GM21786 (cell line): Measurements from ENCODE around the gene CLEC11A.

Source experiments
- ATAC-seq: cut with Tn5 transposase; IDR thresholded peaks from one replicate; pipeline ENCODE4 v1.9.1; 2021; ENCODE audit not compliant: unreplicated experiment

Gene CLEC11A

GRCh38 chr19:50703915-50704796, 19.0 kb upstream of the CLEC11A start:
- ATAC-seq = no peak

- ATAC-seq = no peak
These were observed 17.6 kb upstream of the CLEC11A start for GRCh38 chr19:50705422-50706019.

- ATAC-seq = no peak
These were observed 16.8 kb upstream of the CLEC11A start for GRCh38 chr19:50706387-50706786.

GRCh38 chr19:50708179-50708879, 14.8 kb upstream of the CLEC11A start:
- ATAC-seq = no peak

GRCh38 chr19:50710094-50710493, 13.1 kb upstream of the CLEC11A start:
- ATAC-seq = no peak

- no peak for ATAC-seq
These were observed 12.6 kb upstream of the CLEC11A start for GRCh38 chr19:50710612-50711011.

GRCh38 chr19:50711196-50711595, 12.0 kb upstream of the CLEC11A start:
- ATAC-seq = no peak

- ATAC-seq = no peak
These were observed 11.4 kb upstream of the CLEC11A start for GRCh38 chr19:50711805-50712204.

GRCh38 chr19:50712833-50713232, 10.3 kb upstream of the CLEC11A start:
- no peak for ATAC-seq

GRCh38 chr19:50713556-50714236, 9.5 kb upstream of the CLEC11A start:
- ATAC-seq = no peak

- no peak for ATAC-seq
These were observed 6.8 kb upstream of the CLEC11A start for GRCh38 chr19:50716178-50717025.

GRCh38 chr19:50717026-50717723, 6.0 kb upstream of the CLEC11A start:
- no peak for ATAC-seq

- ATAC-seq = no peak
These were observed 5.3 kb upstream of the CLEC11A start for GRCh38 chr19:50717891-50718254.

GRCh38 chr19:50718255-50719118, 4.7 kb upstream of the CLEC11A start:
- no peak for ATAC-seq

- ATAC-seq = no peak
These were observed 4.1 kb upstream of the CLEC11A start for GRCh38 chr19:50719119-50719435.

GRCh38 chr19:50719566-50719965, 3.6 kb upstream of the CLEC11A start, which contains the start of gene SHANK1:
TSS of gene SHANK1 (minus strand) at chr19:50719802. CDS start at chr19:50716919, 2,883 bp downstream.
- no peak for ATAC-seq

GRCh38 chr19:50720181-50720920, 2.8 kb upstream of the CLEC11A start:
- no peak for ATAC-seq

- no peak for ATAC-seq
These were observed 2.2 kb upstream of the CLEC11A start for GRCh38 chr19:50720921-50721381.
